Activated CD4-positive, alpha-beta T cell treated with anti-CD3 and anti-CD28 coated beads, Interleukin-2, amount 50 U/mL, for 16 hours (primary cell): Measurements from ENCODE around the gene VGLL3.
"Not testable (repeated sequence)": the region's sequence is repeated elsewhere in the genome, so short reads cannot be mapped to it uniquely, and the experiment has no call there.

Experiments
- DNase-seq: peaks from one replicate; pipeline ENCODE4 v3.0.0-alpha.2; 2020

VGLL3 gene

GRCh38 chr3:86989006-86989405, 1.9 kb downstream of the VGLL3 start:
- no peak for DNase-seq

GRCh38 chr3:86988235-86988634, 2.7 kb downstream of the VGLL3 start:
- no peak for DNase-seq

GRCh38 chr3:86987421-86987715, 3.6 kb downstream of the VGLL3 start:
- DNase-seq = no peak

GRCh38 chr3:86986671-86987420, 4.1 kb downstream of the VGLL3 start:
- no peak for DNase-seq

DNA sequence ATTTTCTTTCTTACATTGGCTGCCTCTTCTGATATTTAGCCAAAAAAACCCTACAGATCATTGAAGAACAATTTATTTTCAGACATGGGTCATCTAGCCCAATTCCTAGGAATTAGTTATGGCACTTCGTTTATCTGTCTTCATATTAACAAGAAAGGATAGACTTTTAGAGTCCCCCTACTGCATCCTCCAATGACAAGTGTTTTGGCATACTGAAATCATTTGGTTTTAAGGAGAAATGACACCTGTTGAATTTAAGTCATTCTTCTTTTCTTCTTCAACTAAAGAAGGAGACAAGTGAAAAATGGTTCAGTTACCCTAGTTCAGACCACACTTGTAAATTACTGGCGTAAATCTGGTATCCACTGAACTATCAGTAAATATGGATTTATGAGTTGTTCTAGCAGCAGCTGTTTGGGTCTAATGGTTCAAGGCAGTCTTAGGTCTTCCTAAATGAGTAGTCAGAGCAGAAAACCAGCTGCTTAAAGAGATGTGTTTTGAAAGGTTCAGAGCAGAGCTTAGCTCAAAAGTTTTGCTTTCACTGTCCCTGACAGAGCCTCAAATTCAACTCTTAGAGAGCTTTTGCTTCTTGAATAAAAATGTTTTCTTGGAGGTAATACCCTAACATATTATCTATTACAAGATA, 5.6 kb downstream of the VGLL3 start:
- no peak for DNase-seq

GRCh38 chr3:86984271-86984670, 6.7 kb downstream of the VGLL3 start:
- no peak for DNase-seq

DNA sequence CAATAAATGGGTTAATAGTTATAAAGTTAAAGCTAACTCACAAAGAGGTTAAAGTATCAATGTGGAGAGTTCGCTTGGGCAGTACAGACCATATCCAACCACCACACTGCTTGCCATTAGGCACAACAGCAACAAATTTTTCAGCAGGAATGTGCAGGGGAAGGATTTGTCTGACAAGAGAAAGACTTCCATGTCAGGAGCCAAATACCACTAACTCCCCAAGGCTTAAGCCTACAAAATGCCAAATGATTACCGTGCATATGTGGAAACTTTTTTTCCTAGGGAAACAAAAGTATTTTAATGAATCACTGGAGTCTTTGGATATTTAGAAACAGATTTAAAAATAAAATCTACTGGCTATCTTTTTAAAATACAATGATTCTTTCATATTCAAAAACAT, 8.1 kb downstream of the VGLL3 start:
- no peak for DNase-seq

- DNase-seq = no peak
These were observed 12.8 kb downstream of the VGLL3 start for GRCh38 chr3:86978111-86978551.

DNA sequence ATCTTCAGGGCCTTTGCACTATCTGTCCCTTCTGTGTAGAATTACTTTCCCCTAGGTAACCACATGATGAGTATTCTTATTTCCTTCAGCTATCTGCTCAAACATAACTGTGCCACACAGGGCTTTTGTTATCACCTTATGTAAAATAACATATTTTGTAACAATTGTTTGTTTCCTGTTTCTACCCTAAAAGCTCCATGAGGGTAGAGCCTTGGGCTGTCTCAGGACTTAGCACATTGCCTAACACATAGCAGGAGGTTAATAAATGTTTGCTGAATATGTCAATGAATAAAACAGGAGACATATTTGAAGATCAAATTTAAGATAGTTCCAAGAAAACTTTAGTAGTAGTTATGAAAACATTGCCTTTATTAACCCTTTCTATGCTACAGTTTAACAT, 14.7 kb downstream of the VGLL3 start:
- no peak for DNase-seq

- not testable (repeated sequence) for DNase-seq
These were observed 16.8 kb downstream of the VGLL3 start for GRCh38 chr3:86974177-86974576.

- DNase-seq = no peak
These were observed 17.5 kb downstream of the VGLL3 start for GRCh38 chr3:86973440-86973839.

DNA sequence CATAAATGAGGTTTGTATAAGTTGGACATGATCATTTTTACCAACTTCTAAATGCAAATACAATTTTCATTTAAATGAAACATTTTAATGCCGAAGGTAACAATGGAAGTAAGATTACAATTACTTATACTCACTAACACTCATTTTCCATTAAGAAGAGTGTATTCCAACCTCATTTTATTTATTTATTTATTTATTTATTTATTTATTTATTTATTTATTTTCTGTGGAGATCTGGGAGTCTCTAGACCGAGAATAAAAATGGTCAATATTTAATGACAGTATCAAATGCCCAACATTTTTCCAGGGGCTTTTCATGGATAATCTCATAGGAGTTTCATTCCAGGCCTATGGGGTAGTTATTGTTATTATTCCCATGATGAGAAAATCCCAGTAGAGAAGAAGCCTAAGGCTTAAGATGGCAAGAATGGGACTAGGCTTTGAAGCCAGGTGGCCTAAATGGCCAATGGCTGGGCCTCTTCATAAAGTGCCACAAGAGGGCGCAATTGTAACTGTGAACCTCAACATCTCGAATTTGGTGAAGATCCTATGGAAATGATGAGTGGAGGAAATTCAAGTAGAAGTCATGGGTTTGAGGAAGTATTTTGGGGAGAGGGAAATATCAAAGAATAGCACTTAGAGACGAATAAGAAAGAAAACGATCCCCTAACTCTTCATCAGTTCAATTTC, 21.3 kb downstream of the VGLL3 start:
- peak; percentile 30 for DNase-seq

DNA sequence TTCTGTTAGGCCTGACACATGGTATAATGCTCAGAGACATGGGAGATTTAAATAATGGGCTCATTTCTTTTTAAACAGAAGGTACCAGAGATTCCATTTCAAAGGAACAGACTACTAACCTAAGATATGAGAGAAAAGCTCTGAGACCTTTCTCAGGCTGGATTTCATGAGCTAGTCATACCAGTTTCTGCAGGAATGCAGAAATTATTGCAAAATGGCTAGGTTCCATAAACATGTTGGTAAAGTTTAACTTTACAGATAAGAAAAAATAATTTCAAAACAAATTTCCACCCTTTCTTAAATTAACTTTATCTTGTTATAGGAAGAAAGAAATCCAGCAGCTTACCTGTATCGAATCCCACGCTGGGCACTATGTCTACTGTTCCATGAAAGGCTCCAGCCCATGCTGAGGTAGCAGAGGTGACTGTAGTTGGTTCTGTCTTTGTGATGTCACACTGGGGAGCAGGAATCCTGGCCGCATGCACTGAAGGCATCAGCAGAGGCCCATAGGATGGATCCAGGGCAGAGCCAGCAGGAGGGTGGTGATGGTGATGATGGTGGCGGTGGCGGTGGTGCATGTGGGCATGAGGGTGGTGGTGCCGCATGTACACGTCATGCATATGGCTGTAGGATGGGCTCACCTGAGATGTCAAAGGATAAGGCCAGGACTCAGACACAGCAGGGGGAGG, 22.6 kb downstream of the VGLL3 start:
- no peak for DNase-seq

DNA sequence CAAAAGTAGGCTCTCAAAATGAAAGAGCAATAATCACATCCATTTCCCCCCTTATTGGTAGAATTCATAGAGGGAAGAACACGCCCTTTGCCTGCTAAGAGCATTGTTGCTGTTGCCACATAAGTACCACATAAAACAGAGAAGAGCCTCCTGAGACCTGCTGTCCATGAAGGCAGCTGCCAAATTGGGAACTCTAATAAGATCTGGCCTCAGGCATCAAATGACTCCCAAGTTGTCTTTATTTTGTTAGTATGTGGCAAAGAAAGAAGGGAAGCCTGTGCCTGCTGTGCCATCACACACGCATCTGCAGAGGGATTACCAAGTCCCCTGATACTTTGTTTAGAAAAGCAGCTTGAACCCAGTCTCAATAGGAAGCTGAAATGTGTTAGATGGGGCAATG, 23.9 kb downstream of the VGLL3 start:
- no peak for DNase-seq

GRCh38 chr3:86965166-86965565, 25.8 kb downstream of the VGLL3 start:
- DNase-seq = no peak

- DNase-seq = no peak
These were observed 27.3 kb downstream of the VGLL3 start for GRCh38 chr3:86963611-86964010.

- DNase-seq = no peak
These were observed 29.7 kb downstream of the VGLL3 start for GRCh38 chr3:86961297-86961696.

- no peak for DNase-seq
These were observed 30.4 kb downstream of the VGLL3 start for GRCh38 chr3:86960550-86960949.

DNA sequence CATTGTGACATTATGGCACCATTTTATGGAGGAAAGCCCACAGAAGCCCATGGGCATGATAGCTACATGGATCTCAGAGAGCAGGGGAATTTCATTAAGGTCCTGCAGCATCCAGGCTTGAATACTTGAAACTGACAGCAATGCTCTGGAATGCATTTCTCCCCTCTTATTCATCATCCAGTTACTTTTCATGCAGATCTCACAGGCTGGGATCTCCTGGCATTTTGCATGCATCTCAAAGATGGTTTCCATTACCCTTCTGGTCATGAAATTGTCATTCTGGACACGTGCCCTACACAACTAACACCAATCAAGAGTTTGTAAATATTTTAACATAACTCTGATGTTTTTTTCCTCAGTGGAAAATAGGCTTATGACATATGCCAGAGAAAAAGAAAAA, 32.4 kb downstream of the VGLL3 start:
- no peak for DNase-seq

- no peak for DNase-seq
These were observed 36.2 kb downstream of the VGLL3 start for GRCh38 chr3:86954747-86955146.

DNA sequence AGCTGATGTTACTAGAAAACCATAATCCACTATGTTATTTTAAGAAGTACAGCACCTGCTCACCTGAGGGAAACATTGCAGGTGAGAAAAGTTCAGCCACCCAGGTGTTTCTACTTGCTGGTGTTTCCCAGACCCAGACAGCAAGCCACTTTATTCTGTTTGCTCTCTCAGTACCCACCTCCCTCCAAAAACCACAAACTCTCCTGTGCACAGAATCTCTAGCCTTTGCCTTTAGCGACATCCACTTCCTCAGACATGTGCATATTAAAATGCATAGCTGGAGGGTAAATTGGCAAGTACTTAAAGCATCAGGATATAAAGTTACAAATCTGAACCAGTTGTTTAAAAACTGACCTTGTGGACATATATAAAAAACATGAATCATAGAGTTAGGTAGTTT, 36.7 kb downstream of the VGLL3 start:
- DNase-seq = no peak

DNA sequence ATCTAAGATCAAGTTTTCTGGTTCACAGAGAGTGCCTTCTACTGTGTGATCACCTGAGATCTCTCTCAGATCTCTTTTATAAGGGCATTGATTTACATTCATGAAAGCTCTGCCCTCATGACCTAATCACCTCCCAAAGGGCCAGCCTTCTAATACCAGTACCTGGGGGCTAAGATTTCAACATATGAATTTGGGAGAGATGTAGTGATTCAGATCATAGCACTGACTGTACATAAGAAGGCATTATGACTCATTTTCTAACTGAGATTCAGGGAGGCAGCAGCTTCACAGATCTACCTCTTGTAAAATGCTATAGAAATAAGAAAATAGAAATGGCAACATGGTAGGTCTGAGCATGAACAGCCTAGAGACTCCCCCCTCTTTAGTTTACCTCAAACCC, 39.6 kb downstream of the VGLL3 start:
- DNase-seq = peak; percentile 1

DNA sequence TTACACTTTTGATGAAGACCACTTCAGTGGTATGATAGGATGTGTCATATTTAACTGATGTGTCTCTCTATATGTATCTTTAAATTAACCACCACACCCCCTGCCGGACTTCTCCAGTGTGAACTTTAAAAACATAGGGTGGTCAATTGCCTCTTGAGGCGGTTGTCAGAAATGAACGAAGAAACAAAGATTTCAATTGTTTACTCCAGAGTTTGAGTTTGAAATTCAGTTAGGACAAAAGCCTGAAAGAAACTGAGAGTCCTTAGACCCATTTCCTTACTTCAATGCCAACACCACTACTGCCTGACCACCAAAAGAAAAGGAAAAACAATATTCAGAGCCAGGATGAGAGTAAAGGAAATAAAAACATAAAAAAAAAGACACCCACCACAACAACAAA, 40.2 kb downstream of the VGLL3 start:
- DNase-seq = no peak

DNA sequence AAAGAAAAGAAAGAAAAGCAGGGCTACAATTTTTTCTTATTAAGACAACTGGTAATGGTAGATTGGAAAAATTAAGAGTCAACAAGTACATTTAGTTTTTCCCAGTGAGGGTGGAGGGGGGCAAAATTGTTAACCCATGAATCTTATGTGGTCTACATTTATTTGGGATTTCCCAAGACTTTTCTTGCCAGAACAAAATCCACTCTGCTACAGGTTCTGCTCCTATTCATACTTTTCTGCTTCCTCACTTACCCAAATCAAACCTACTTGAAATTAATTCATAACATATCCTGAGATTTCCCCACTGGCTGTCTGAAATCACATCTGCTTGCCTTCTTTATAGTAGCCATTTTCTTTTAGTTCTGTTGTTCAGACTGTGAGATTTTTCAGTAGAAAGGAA, 41.1 kb downstream of the VGLL3 start:
- no peak for DNase-seq
